Fibroblast of lung (primary cell): ENCODE data around the gene HOXB6. TPM values are rescaled to one million over a fixed set of nuclear protein-coding genes. Genes with fewer than 3 reads are reported as not detected.

ENCODE experiments used
- DNase-seq, 2 donors: peaks; one replicate each; pipeline versions ENCODE4 v3.0.0 to v3.0.0-alpha.2; 2010; ENCODE audit warnings: low read depth in 2 of 2
- H2AFZ ChIP-seq: 2 replicates; pipeline ENCODE4 v1.5.1; 2012; ENCODE audit warnings: low read length, control low read depth, inconsistent platforms
- H3K27ac ChIP-seq: 2 replicates; pipeline ENCODE4 v1.5.1; 2011; ENCODE audit warnings: low read length, control low read depth; ENCODE audit not compliant: insufficient read depth
- H3K27me3 ChIP-seq: 2 replicates; pipeline ENCODE4 v1.5.1; 2011; ENCODE audit warnings: mild to moderate bottlenecking, low read length; ENCODE audit not compliant: control insufficient read depth, insufficient read depth
- H3K36me3 ChIP-seq: 2 replicates; pipeline ENCODE4 v1.5.1; 2011; ENCODE audit warnings: low read length; ENCODE audit not compliant: control insufficient read depth, insufficient read depth
- H3K4me1 ChIP-seq: 2 replicates; pipeline ENCODE4 v1.5.1; 2011; ENCODE audit warnings: low read length; ENCODE audit not compliant: control insufficient read depth, insufficient read depth; ENCODE audit errors: extremely low read depth
- H3K4me2 ChIP-seq: 2 replicates; pipeline ENCODE4 v1.5.1; 2011; ENCODE audit warnings: low read length, control low read depth; ENCODE audit not compliant: insufficient read depth; ENCODE audit errors: extremely low read depth
- H3K4me3 ChIP-seq, 4 experiments: fragments of 200-600 bp in 1 of 4; sonication (generic) in 1 of 4; replicated peaks in 1 of 4; 2 replicates each; pipeline ENCODE4 v1.5.1; 2011 to 2016; ENCODE audit warnings: low read length in 4 of 4, low read depth in 3 of 4, mild to moderate bottlenecking in 3 of 4, control low read depth in 2 of 4, inconsistent platforms in 1 of 4, mixed read lengths in 1 of 4; ENCODE audit not compliant: insufficient read depth in 1 of 4; ENCODE audit errors: control extremely low read depth in 1 of 4
- H3K79me2 ChIP-seq: 2 replicates; pipeline ENCODE4 v1.5.1; 2012; ENCODE audit warnings: mild to moderate bottlenecking, low read length, inconsistent platforms; ENCODE audit not compliant: control insufficient read depth, insufficient read depth
- H3K9ac ChIP-seq: 2 replicates; pipeline ENCODE4 v1.5.1; 2011; ENCODE audit warnings: mild to moderate bottlenecking, low read length, control low read depth; ENCODE audit not compliant: insufficient read depth
- H3K9me3 ChIP-seq: 2 replicates; pipeline ENCODE4 v1.5.1; 2012; ENCODE audit warnings: low read depth, low read length; ENCODE audit not compliant: control insufficient read depth, insufficient read depth
- H4K20me1 ChIP-seq: 2 replicates; pipeline ENCODE4 v1.5.1; 2011; ENCODE audit warnings: low read length; ENCODE audit not compliant: control insufficient read depth, insufficient read depth; ENCODE audit errors: extremely low read depth
- EZH2 ChIP-seq: IDR thresholded peaks from 2 replicates; pipeline ENCODE4 v1.5.1; 2012; ENCODE audit warnings: low read length, control low read depth, mild to moderate bottlenecking; ENCODE audit errors: missing control alignments
- polyA plus RNA-seq, 2 donors: library from polyadenylated mRNA; depleted of rRNA in 1 of 2; stranded (reverse) in 1 of 2; unstranded in 1 of 2; fragments of >200 nt; gene quantifications; 2 replicates each; pipeline ENCODE4 v1.2.1, GENCODE V29; 2011 to 2012; ENCODE audit warnings: missing spikeins in 1 of 2
- total RNA-seq: library from RNA; depleted of rRNA; stranded (reverse); fragments of >200 nt; gene quantifications from 2 replicates; pipeline ENCODE4 v1.2.1, GENCODE V29; 2014
- TF ChIP-seq, protein P1 (sequence below), 2 donors: IDR thresholded peaks in 1 of 2; conservative IDR thresholded peaks in 1 of 2; 1 replicate in 1 of 2; 2 replicates in 1 of 2; pipeline ENCODE4 v1.5.1; 2011 to 2012; ENCODE audit warnings: low read length in 2 of 2, control low read depth in 1 of 2, inconsistent platforms in 1 of 2, low read depth in 1 of 2, mild to moderate bottlenecking in 1 of 2

The HOXB6 gene
- total and polyA plus RNA-seq, 2 donors (not counting 1 experiment from before 2014, with no cell fraction given), result 16.2 to 28.9 TPM

- Histone ChIP-seq H3K27me3 (no peaks in the 10 kb centered on the region), H3K9ac (peak overlapping the region; percentile 83), H3K4me3 (peak overlapping the region; percentile 83 to 93 (median 88)), H3K4me1 (peaks cover 4% of the 10 kb centered on the region), H2AFZ (no peak overlapping the region), H3K79me2 (peaks cover 97% of the 10 kb centered on the region), H3K4me2 (peak overlapping the region; percentile 95), H4K20me1 (no peaks in the 10 kb centered on the region), H3K27ac (peak overlapping the region; percentile 92), H3K36me3 (peaks cover 4% of the 10 kb centered on the region), H3K9me3 (no peaks in the 10 kb centered on the region)
- TF ChIP-seq EZH2, result no peak
- TF ChIP-seq, protein P1, sequence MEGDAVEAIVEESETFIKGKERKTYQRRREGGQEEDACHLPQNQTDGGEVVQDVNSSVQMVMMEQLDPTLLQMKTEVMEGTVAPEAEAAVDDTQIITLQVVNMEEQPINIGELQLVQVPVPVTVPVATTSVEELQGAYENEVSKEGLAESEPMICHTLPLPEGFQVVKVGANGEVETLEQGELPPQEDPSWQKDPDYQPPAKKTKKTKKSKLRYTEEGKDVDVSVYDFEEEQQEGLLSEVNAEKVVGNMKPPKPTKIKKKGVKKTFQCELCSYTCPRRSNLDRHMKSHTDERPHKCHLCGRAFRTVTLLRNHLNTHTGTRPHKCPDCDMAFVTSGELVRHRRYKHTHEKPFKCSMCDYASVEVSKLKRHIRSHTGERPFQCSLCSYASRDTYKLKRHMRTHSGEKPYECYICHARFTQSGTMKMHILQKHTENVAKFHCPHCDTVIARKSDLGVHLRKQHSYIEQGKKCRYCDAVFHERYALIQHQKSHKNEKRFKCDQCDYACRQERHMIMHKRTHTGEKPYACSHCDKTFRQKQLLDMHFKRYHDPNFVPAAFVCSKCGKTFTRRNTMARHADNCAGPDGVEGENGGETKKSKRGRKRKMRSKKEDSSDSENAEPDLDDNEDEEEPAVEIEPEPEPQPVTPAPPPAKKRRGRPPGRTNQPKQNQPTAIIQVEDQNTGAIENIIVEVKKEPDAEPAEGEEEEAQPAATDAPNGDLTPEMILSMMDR (conservative IDR thresholded peaks at IDR 0.05 in 1 of 2, IDR thresholded peaks at IDR 0.05 in 1 of 2; ENCODE audit: low read depth in 1 of 2, low read length in 2 of 2), result peak in 1 of 2 donors; percentile 3
- DNase-seq, result peak in 1 of 2 donors; percentile 47
These were observed 8.6 kb downstream of the HOXB6 start for GRCh38 chr17:48596000-48596734.

DNA sequence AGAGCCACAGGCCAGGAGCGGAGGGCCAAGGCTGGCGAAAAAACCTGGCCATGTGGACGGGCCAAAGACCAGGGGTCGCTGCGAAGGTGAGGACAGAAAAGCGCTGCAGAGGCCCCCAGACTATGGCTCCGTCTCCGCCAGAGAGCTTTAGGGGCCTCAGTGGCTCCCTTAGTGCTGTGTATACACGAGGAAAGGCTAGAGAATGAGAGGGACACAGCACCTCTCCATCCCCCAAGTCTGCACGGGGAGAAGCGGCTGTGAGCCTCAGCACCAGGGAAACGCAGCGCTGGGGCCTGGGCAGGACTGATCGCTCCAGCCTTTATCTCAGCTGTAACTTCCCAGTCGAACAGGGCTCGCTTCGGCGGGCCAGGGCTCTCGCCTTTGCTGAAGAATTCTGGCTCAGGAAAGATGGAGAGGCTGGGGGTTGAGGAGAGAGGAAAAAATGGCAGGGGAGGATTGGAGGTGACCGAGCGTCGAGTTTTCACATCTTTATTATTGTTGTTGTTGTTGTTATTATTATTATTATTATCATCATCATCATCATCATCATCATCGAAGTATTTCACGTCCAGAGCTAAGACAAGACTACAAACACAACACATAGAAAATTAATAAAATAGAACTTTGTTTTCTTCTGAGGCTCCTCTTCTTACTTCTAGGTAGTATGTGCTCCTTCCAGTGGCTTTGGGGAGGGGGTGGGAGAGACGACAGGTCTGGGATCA lies 9.3 kb downstream of the HOXB6 start:
- peak overlapping the region; percentile 83 to 93 (median 88) for H3K4me3 ChIP-seq
- no peaks in the 10 kb centered on the region for H3K27me3 ChIP-seq
- no peak overlapping the region for H2AFZ ChIP-seq
- peaks cover 4% of the 10 kb centered on the region for H3K36me3 ChIP-seq
- peak overlapping the region; percentile 83 for H3K9ac ChIP-seq
- peak overlapping the region; percentile 95 for H3K4me2 ChIP-seq
- TF ChIP-seq EZH2, result no peak
- TF ChIP-seq, protein P1 (conservative IDR thresholded peaks at IDR 0.05 in 1 of 2, IDR thresholded peaks at IDR 0.05 in 1 of 2; ENCODE audit: low read depth in 1 of 2, low read length in 2 of 2), result no peak
- peak overlapping the region; percentile 92 for H3K27ac ChIP-seq
- peak in 1 of 2 donors; percentile 41 for DNase-seq
- H3K79me2 ChIP-seq, result peaks cover 97% of the 10 kb centered on the region
- H3K4me1 ChIP-seq, result peaks cover 4% of the 10 kb centered on the region
- H4K20me1 ChIP-seq, result no peaks in the 10 kb centered on the region
- no peaks in the 10 kb centered on the region for H3K9me3 ChIP-seq

GRCh38 chr17:48594538-48595277 lies 10.1 kb downstream of the HOXB6 start:
- H3K4me1 ChIP-seq, result peaks cover 4% of the 10 kb centered on the region
- peak overlapping the region; percentile 95 for H3K4me2 ChIP-seq
- H3K79me2 ChIP-seq, result peaks cover 97% of the 10 kb centered on the region
- no peaks in the 10 kb centered on the region for H3K9me3 ChIP-seq
- no peak overlapping the region for H2AFZ ChIP-seq
- H3K9ac ChIP-seq, result peak overlapping the region; percentile 38
- TF ChIP-seq EZH2, result no peak
- TF ChIP-seq, protein P1 (conservative IDR thresholded peaks at IDR 0.05 in 1 of 2, IDR thresholded peaks at IDR 0.05 in 1 of 2; ENCODE audit: low read depth in 1 of 2, low read length in 2 of 2), result no peak
- H3K27me3 ChIP-seq, result no peaks in the 10 kb centered on the region
- peak in 1 of 2 donors; percentile 69 for DNase-seq
- H4K20me1 ChIP-seq, result no peaks in the 10 kb centered on the region
- H3K27ac ChIP-seq, result peak overlapping the region; percentile 92
- H3K4me3 ChIP-seq, result peak overlapping the region; percentile 83 to 93 (median 88)
- peaks cover 4% of the 10 kb centered on the region for H3K36me3 ChIP-seq
